Hematopoietic multipotent progenitor cell treated with erythropoietin and hydrocortisone succinate and interleukin-3 and kit ligand, for 8 days (in vitro differentiated cells): Measurements from ENCODE around the gene IGSF11.
"Not testable (repeated sequence)": the region's sequence is repeated elsewhere in the genome, so short reads cannot be mapped to it uniquely, and the experiment has no call there.

Source experiments
- DNase-seq: peaks from one replicate; pipeline ENCODE4 v3.0.0-alpha.2; 2015

Gene IGSF11

DNA sequence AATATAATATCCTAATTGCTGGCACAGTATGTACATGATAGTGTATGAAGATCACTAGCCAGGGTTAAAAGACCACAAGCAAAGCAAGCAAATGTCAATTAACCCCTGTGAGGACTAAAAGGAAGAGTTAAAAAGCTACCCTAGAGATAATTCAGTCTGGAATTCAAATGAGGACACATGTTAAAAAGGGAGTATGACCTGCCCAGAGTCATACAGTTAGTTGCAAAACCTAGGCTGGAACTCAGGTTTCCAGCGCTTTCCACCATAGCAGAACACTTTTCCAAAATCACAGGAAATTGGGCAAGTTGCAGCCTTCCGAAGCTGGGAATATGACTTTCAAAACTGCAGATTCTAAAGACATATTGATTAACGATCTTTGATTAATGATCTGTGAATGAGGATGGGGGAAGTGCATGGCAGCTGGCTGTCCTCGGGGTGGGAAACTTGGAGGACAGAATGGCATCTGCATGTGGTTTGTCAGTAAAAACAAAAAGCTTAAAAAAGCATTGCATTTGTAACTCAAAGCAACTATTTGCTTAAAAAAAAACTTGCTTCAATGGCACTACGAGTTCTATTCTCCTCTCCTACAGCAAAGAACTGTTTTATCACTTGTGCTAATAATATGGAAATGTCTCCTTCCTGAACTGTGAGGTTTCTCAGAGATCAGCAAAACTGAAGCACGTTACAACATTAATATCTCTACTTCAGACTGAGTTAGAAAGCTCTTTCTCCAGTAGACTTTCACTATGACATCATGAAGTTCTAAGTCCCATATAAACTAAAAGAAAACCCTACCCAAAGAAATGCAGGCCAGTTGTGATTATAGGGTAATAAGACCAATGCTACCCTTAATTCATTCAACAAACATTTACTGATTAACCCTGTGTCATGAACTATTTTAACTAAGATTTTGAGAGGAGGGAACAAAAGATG lies 46.2 kb downstream of the IGSF11 start:
- no peak for DNase-seq

GRCh38 chr3:118987477-118987876 lies 47.2 kb downstream of the IGSF11 start:
- DNase-seq: no peak

DNA sequence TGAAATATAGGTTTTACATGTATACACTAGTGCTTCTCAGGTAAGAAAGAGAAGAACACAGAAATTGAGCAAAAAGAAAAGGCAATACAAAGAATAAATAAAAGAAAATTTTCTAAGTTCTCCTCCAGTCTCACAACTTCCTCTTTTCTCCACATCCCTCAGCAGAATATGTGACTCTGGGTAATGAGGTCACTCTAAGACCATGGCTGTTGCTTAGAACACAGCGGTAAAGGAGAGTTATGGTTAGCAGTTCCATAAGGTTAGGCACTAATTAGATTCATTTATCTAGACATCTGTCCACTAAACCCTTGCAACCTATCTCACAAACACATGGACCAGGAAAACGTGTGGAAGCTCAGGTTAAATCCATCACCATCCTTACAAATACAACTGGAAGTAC lies 47.9 kb downstream of the IGSF11 start:
- DNase-seq: no peak

DNA sequence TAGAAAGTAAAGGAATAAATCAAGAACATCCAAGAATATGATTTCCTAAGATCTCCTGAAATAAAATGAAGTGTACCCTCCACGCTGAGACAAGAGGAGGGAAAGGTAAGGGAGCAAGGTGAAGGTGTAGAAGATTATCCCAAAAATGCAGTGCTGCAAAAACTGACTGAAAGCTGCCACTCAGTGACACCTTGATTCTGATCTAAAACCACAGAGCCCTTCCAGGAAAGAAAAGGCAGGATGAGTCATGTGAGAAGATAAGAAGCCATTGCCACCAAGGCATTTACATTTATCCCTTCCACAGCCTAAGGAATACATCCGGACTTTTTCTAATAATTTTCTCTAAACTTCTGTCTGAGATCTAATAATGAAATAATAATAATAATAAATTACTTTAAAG lies 49.9 kb downstream of the IGSF11 start:
- no peak for DNase-seq

DNA sequence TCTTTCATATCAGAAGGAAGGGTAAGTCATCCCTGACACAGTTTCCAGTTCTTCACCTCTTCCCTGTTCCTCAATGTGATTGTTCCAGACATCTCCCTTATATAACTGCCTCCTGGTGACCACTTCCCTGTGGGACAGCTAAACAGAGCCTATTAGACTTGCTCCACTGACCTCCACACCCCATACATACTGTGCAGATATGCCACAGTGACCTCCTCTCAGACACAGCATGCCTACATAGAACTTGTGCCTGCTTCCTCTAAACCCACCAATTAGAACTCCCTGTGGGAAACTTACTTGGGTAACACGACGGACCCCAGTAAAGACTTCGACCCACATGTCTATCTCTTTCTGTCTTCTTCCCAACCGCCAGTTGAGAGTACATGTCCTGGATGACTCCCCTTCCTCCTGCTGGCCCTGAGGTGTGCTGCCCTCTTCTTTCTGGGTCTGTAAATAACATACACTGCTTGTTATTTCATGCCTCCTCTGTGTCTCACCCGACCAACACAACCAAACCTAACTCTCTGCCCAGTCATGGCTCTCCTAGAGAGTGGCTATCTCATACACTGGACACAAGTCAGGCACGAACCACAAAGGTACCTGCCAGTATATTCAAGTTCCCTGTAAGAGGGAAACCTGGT lies 53.0 kb downstream of the IGSF11 start:
- no peak for DNase-seq

DNA sequence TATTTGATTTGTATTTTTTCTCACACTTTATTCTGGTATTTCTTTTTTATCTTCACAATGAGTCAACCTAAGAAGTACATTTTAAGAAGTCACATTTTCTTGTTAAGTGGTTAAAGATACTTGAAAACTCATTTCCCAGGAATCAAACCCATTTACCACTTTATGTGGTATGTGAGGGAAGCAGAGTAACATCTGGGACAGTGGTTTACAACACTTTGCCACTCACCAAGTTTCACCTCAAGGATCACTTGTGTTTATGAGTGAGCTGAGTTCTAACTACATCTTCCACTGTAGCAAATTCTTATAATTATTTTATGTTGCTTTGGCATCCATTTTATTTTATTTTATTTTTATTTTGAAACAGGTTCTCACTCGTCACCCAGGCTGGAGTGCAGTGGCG lies 53.8 kb downstream of the IGSF11 start:
- no peak for DNase-seq

GRCh38 chr3:118978393-118978758 lies 56.3 kb downstream of the IGSF11 start:
- DNase-seq: no peak

GRCh38 chr3:118977671-118978392 lies 56.8 kb downstream of the IGSF11 start:
- no peak for DNase-seq

DNA sequence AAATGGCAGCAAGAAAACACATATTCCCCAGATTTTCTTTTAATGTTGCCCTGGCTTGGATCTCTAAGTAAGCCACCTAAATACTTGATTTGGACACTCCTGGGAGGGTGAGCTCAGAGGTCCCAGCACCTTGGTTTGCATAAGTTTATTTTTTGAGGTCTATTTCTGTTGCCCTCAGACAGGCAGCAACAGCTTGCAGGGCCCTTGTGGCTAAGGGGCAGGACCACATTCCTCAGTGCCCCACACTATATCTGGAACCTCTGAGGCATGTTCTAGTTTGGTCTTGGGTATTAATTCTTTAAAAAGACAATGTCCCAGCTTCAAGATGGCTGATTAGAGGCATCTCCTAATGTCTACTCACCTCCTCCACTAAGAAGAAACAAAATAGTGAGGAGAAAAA lies 57.5 kb downstream of the IGSF11 start:
- DNase-seq: no peak

GRCh38 chr3:118975476-118975875 lies 59.2 kb downstream of the IGSF11 start:
- not testable (repeated sequence) for DNase-seq

GRCh38 chr3:118974356-118975097 lies 60.1 kb downstream of the IGSF11 start:
- no peak for DNase-seq

GRCh38 chr3:118973050-118973449 lies 61.6 kb downstream of the IGSF11 start:
- DNase-seq: no peak

- no peak for DNase-seq
Observed at GRCh38 chr3:118970819-118971218, 63.8 kb downstream of the IGSF11 start.

DNA sequence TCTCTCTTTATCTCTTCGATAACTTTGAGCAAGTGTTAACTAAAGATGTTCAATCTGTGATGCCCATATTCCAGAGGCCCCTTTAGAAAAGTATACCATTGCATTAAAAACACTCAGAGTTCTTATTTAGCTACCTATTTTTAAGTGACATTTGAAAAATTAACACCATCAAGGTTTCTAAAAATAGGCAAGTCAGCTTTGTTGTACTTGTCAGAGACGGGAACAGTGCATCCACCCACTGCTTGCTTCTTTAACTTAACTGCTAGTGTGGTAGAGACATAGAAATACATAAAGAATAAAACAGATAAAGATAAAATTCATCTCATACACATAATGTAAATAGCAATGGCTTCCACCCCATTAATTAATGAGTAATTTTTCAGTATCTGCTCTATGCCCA lies 66.0 kb downstream of the IGSF11 start:
- no peak for DNase-seq

DNA sequence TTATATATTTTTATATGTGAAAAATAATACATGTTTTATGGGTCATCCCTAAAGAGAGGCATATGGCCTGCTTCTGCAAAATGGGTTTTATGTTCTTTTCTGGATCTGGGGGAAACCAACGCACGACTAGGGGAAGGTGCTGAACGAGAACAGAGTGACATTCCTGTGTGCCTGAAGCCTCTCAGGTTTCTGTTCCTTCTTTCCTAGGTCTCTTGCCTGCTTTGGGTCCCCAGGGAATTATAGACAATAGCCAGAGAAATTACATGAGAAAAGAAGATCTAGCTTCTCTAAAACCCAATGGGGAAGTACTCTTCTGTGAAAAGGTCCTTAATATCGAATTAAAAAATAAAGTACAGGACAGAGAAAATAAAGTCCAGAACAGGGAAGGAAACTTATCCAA lies 66.5 kb downstream of the IGSF11 start:
- DNase-seq: no peak

- DNase-seq: no peak
Observed at GRCh38 chr3:118966700-118967099, 67.9 kb downstream of the IGSF11 start.

GRCh38 chr3:118963711-118964110 lies 70.9 kb downstream of the IGSF11 start:
- no peak for DNase-seq

DNA sequence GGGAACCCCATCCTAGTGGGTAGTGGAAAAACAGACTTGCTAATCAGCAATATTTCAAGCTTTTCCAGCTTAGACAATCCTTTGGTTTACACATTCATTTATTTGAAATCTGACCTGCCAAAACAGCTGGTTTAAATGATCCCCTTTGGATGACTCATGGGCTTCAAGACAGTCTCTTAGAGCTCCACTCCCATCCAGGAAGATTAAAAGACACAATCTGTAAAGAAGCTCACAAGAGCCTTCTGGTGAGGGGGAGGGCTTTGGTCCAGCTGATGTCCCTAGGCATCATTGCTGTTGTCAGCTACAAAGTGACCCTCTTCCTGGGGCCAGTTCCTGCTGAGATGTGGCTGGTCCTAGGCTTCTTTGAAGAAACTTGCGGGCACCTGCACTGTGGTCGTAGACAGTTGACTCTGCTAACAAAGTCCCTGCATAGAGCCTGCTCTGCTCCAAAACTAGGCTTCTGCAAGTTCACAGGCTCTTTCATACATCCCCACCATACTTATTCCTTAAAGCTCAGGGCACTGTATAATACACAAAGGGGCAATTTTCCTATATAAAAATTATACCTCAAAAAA lies 73.7 kb downstream of the IGSF11 start:
- DNase-seq: no peak

DNA sequence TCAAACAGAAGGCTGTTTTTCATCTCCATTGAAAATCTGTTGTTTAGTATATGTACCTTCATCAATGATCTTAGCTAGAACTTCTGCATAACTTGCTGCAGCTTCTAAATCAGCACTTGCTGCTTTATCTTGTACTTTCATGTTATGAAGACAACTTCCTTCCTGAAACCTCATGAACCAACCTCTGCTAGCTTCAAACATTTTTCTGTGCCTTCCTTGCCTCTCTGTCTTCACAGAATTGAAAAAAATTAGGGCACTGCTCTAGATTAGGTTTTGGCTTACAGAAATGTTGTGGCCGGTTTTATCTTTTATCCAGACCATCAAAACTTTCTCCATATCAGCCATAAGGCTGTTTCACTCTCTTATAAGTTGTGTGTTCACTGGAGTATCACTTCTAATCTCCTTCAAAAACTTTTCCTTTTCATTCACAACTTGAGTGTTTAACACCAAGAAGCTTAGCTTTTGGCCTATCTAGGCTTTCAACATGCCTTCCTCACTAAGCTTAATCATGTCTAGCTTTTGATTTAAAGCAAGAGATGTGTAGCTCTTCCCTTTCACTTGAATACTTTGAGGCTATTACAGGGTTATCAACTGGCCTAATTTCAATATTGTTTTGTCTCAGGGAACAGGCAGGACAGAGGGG lies 78.6 kb downstream of the IGSF11 start:
- DNase-seq: no peak

DNA sequence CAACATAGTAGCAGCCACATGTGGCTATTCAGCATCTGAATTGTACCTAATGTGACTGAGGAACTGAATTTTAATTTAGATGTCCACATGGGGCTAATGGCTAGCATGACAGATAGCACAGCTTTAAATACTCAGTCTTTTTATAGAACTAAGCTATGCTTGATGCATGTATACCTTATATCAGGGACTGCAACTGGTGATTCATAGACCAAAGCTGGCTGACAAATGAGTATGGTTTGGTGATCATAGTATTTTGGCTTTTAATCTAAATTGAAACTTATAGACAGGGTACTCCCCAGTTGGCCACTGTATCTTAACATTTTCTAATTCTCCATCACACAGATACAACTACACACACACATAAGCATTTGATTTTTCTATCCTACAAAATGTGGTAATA lies 83.6 kb downstream of the IGSF11 start:
- DNase-seq: no peak

- DNase-seq: no peak
Observed at GRCh38 chr3:118949113-118949760, 85.4 kb downstream of the IGSF11 start.

DNA sequence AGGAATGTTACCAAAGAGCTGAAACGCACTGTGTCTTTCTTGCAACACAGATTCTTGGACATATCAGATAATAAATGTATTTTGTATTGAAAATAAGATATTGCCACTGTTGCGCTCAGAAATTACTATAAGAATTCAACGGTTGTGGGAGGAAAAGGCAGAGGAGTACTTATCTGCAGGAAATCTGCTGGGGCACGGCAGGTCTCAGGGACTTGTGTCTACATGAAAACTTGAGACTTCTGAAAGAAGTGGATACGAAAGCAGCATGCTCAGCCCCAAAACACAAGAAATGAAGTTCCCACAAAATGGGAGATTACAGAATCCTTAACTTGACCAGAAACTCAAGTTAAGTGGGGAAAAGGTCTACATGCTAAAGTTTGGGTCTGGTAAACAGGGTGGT lies 86.5 kb downstream of the IGSF11 start:
- DNase-seq: no peak
